GM18526 (cell line): ENCODE results near the gene WDR4.

Experiments
- POLR2A ChIP-seq: IDR thresholded peaks from 3 replicates; pipeline ENCODE4 v1.6.1; 2011; ENCODE audit not compliant: insufficient read length; ENCODE audit errors: extremely low read depth

Gene WDR4, protein sequence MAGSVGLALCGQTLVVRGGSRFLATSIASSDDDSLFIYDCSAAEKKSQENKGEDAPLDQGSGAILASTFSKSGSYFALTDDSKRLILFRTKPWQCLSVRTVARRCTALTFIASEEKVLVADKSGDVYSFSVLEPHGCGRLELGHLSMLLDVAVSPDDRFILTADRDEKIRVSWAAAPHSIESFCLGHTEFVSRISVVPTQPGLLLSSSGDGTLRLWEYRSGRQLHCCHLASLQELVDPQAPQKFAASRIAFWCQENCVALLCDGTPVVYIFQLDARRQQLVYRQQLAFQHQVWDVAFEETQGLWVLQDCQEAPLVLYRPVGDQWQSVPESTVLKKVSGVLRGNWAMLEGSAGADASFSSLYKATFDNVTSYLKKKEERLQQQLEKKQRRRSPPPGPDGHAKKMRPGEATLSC

DNA sequence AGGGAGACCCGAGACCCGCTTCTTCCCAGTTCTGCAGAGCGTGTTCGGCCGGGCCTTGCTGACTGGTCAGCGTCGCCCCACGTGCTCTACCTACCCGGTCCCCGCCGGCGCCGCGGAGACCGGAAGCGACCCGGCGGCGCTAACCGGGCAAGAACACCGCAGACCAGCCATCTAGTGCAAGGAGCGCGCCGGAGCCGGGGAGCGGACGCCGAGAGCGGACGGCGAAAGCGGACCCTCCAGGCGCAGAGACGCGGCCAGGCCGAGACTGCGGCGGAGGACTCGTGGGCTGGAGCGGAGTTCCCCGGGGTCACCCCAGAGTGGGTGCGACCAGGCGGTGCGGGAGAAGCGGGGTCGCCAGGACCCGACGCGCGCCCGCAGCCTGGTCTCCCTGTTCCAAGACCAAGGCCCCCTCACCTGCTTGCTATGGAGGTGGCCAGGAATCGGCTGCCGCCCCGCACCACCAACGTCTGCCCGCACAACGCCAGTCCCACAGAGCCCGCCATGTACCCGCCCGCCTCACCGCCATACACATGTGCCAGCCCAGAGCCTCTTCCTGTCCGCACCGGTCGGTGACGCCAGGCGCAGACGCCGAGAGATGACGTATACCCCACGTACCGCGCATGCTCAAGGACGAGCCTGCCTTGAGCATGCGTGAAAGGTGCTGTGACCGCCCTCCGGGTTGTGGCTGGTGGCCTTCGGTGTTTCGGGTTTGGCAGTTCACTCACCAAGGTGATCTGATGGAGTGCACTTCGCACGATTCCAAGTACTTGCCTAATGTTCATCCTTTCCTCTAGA, at the start of gene WDR4:
TSS of gene WDR4 (minus strand) at position 547 of the 795 bp plus-strand sequence. CDS start at position 503, 44 bp downstream.
- TF ChIP-seq POLR2A: peak; percentile 96

DNA sequence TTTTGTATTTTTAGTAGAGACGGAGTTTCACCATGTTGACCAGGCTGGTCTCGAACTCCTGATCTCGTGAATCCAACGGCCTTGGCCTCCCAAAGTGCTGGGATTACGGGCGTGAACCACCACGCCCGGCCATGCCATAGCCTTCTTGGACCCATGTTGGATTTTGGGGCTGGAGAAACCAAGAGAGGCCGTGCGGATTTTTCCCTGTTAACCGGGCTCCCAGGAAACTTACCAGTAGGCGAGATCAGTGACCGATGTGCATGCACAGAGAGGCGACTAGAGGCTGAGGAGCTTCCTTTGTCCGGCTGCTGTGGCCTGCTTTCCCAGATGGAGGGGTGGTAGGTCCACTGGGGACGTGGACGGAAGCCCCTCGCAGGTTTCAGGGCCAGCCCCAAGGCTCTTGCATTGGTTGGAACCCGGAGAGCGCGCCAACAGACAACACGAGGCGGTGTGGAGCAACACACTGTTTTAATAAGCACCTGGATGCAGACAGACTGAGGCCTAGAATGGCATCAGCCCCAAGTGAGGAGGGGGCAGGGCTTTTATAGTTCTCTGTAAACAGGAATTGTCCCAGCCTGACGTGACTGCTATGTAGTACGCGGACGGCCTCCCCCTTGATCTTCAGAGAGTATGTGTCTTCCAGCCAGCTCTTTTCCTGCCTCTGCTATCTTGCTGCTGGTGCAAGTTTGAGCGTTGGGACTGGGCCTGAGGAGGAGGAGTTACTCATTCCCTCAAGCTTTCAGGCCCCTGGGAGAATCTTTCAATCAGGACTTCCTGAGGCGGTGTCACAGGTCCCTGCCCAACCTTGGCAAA, 46.0 kb upstream of the WDR4 start, which contains the start of gene ERVH48-1:
TSS of gene ERVH48-1 (minus strand) at position 517 of the 813 bp plus-strand sequence. CDS start 6,624 bp downstream, outside the sequence.
- TF ChIP-seq POLR2A: no peak

DNA sequence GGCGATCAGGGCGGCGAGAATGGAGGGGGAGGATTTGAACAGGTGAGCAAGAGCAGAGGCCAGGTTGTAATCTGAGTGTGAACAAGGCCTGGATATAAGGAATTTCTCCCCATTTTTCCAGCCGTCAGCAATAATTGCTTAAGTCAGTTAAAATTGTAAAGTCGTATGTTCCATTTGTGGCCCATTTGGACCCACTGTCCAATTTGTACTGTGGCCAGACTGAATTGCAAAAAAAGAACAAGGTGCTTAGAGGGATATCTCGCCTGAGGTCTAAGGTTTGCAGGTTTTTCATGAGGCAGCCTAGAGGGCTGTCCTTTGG, 45.1 kb upstream of the WDR4 start:
- no peak for TF ChIP-seq POLR2A

DNA sequence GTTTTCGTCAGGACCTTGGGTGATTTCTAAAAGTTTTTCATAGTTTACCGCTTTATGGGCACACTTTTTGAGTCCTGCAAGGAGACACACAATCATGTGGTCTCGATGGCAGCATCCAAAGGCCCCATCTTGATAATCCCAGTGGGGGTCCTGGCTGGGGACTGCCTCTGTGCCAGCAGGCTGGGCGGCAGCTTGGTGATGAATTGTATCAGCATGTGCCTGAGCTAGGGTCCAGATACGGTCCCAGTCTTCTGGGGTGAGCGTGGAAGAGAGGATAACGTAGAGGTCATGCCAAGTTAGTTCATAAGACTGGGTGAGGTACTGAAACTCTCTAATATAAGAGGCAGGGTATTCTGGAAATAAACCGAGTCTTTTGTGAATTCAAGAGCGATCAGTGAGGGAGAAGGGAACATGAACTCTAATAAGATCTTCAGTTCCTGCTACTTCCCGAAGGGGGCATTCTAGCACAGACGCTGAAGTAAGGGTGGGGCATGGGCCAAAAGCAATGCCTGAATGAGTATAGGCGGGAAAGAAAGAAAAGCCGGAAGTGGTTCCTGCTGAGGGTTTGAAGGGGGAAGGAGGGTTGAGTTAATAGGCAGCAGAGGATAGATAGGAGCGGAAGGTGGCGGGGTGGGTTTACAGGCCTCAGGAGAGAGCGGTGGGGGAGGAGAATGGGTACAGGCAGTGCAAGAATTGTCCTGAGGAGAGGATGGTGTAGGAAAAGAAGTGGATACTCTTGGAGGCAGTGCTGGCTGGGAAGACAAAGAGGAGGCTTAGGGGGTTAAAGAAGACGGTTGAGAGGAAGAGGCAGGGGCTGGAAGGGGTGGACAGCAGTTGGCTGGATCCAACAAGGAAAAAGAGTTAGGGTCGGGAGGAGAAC, 44.5 kb upstream of the WDR4 start:
- no peak for TF ChIP-seq POLR2A

DNA sequence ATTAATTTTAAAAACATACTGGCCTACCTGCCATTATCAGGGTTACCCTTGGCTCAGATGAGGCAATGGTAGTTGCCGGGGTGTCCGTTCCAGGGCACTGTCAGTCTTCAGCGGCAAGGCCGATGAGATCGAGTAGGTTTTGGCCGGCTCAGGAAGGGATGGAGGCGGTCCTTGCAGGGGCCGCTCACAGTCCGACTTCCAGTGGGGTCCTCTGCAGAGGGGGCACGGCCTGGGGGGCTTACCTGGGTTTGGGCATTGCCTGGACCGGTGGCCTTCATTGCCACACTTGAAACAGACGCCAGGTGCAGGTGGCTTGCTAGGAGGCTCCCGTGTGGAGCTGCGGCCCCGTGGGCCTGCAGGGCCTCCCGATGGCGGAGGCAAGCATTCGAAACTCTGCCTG, 43.6 kb upstream of the WDR4 start:
- no peak for TF ChIP-seq POLR2A

DNA sequence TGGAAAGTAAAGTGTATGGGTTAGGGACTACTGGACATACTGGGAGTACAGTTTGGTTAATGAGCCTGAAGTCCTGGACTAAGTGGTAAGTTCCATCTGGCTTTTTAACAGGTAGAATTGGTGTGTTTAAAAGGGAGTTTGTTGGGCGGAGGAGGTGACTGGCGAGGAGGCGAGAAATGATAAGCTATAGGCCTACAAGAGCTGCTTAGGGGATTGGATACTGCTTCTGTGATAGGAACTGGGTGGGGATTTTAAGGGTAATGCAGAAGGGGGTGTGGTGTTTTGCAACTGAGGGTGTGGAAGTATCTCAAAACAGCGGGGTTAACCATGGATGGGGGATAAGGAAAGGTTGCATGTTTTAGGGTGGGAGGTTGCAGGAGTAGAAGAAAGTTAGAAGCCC, 42.6 kb upstream of the WDR4 start:
- TF ChIP-seq POLR2A: no peak

DNA sequence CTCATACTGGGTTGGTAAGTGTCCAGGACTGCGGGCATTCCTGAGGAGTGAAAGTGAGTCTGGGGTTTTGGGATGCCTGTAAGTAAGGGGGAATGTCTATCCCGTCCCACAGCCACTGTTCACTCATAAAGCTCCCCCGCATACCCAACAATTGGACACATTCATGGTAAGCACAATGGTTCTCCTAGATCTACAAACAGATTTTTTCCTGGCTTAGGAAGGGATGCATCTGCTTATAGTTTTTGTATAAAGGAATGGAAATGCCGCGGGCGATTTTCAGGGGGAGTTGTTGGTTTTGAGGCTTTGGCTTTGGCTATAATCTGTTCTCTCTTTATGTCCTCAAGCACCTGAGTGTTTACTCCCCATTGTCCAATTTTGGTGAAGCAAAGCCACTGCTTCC, 39.0 kb upstream of the WDR4 start:
- no peak for TF ChIP-seq POLR2A

DNA sequence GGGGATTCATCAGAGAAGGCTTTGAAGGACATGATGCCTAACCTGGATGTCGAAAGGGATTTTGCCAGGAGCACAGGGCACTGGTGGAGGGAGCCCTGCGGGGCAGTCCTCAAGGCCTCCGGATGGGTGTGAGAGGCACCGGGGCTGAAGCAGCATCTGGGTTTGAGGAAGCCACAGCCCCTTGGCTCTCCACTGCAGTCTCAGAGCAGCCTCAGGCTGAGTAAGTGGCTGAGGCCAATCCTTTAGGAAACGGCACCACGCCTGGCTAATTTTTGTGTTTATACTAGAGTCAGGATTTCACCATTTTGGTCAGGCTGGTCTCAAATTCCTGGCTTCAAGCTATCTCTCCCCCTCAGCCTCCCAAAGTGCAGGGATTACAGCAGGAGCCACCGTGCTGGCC, 34.1 kb upstream of the WDR4 start:
- no peak for TF ChIP-seq POLR2A

DNA sequence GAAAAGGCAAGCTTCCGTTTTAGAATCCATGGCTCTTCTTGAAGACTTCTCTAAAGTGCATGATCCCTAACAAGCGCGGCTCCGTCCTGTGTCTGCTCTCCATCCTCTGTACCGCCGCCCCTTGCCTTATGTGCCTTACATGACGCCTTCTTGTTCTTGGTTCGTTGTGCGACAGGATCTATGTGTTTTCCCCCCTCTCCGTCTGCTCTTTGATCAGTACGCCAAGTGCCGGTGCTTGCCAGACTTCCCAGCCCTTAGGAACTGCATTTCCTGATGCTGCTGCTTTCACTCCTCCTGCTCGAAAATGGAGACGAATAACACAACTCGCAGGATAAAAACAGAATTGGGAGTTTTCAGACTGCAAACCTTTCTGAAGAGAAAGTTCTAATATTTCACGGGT, 26.9 kb upstream of the WDR4 start:
- no peak for TF ChIP-seq POLR2A

DNA sequence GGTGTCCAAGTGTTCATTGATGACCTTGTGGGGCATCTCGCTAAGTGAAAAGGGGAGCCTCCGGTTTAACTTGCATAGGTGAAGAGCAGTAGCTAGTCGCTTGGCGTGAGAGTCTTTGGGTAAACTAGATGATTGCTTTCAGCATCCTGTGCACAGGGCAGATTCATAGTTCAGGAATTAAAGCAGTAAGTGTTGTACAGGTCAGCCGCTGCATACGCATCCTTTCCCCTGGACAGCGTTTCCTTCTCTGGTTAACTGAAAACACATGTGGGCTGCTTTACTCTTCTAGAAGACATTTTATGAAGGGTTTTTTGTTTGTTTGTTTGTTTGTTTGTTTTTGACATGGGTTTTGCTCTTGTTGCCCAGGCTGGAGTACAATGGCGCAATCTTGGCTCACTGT, 25.9 kb upstream of the WDR4 start:
- no peak for TF ChIP-seq POLR2A

DNA sequence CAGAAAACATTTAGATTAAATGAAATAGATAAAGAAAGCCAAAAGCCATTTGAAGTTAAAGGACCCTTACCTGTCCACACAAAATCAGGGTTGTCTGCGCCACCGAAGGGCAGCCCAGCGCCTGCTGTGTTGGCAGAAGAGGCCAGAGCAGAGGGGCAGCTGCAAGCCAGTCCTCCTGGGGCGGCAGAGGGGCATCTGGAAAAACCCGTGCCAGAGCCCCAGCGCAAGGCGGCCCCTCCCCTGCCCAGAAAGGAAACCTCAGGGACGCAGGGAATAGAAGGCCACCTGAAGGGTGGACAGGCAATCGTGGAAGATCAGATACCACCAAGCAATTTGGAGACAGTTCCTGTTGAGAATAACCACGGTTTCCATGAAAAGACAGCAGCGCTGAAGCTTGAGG, 24.5 kb upstream of the WDR4 start:
- no peak for TF ChIP-seq POLR2A

DNA sequence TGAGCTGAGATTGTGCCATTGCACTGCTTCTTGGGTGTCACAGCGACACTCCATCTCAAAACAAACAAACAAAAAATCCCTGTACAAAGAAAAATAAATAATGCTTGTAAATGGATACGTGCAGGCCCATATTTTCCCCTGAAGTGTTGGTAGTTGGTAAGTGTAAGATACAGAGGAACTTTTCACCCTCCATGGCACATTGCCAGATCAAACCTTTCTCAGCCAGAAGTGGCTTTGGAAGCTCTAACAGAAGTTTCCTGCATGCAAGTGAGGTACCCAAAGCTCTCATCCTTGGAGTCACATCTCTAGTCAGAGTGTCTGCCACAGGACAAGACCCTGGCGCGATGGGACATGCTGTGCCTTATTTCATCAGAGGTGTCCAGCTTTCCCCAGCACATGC, 21.1 kb upstream of the WDR4 start:
- no peak for TF ChIP-seq POLR2A

DNA sequence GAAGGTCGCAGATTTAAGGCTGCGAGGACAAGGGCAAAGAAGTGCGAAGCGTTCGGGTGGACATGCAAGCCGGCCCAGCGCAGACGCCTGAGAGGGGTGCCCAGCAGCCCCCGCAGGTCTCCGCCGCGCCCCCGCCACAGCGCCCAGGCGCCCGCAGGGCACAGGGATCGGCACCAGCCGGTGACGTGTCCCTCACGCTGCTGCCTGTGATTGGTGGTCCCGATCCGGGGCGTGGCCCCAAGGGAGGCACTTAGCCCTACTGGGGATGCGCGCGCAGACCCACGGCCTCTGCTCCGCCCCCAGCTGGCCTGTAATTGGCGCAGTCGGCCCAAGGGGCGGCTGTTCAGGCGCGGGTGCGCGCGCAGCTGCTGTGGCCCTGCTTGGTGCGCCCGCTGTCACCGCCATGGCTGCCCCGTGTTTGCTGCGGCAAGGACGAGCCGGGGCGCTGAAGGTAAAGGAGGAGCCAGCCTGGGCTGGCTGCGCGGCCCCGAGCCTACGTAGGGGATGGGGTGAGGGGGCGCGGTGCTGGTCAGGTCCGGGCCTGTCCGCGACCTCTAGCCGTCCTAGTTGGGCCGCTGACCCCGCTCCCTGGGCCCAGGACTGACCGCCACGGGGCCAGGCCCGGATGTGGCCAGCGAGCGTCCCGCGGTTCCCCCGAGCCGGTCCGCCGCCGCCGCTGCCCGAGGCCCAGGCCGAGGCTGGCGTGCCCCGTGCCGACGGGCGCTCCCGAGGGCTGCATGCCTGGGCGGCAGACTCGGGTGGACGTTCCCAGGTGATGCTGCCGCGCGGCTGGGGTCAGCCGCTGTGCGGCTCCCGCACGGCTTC, 13.8 kb upstream of the WDR4 start, which contains the start of gene NDUFV3:
TSS of gene NDUFV3 (plus strand) at position 379 of the 825 bp plus-strand sequence. CDS start at position 404, 25 bp downstream.
- TF ChIP-seq POLR2A: peak; percentile 93

DNA sequence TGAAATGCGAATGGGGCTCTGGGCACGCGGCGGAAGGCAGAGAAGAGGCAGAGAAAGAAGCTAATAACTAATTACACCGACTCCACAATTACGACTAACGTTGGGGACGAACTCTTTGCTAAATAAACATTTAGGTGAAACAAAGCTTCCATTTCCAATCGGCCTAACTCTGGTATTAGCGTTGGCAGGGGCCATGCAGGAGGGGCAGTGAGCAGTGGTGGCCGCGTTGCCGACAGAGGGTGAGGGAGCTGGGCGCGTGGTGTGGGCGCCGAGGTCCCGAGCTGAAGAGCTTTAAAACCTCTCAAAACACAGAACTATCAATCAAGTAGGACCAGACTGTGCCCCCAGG, 13.2 kb upstream of the WDR4 start:
- TF ChIP-seq POLR2A: no peak
